ENCODE data around the gene METTL16.

Gene METTL16

DNA sequence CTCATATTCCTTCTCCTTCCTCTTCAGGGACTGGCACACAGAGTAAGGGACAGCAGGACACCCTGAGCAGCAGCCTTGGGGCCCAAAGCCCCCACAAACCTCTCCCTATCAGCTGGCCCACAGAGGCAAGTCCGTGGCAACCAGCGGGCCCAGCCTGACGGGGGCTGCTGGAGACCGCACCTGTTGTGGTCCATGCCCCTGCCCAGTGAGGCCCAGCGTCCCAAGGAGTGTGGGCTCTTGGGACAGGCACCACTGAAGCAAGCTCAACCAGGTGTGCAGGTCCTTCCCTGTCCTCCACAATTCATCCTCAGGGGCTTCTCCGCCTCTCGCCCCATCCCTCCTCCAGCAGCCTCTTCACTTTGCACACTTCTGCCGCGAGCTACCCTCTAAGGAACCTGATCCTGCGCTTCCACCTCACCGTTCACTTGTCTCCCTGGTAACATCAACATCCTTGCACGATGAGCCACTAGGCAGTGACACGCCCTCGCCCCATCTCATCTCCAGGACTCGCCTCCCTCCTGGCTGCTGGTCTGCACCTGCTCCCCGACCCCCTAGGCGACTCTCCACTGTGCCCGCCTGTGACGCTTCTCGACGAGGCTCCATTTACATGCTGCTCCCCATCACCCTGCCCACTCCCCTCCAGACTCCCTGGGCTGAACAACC, 123.5 kb downstream of the METTL16 start:
- no peak for DNase-seq (ENCODE audit: low read depth, low spot score)
- H3K4me3 ChIP-seq (ENCODE audit: low read length): no peak overlapping the region

DNA sequence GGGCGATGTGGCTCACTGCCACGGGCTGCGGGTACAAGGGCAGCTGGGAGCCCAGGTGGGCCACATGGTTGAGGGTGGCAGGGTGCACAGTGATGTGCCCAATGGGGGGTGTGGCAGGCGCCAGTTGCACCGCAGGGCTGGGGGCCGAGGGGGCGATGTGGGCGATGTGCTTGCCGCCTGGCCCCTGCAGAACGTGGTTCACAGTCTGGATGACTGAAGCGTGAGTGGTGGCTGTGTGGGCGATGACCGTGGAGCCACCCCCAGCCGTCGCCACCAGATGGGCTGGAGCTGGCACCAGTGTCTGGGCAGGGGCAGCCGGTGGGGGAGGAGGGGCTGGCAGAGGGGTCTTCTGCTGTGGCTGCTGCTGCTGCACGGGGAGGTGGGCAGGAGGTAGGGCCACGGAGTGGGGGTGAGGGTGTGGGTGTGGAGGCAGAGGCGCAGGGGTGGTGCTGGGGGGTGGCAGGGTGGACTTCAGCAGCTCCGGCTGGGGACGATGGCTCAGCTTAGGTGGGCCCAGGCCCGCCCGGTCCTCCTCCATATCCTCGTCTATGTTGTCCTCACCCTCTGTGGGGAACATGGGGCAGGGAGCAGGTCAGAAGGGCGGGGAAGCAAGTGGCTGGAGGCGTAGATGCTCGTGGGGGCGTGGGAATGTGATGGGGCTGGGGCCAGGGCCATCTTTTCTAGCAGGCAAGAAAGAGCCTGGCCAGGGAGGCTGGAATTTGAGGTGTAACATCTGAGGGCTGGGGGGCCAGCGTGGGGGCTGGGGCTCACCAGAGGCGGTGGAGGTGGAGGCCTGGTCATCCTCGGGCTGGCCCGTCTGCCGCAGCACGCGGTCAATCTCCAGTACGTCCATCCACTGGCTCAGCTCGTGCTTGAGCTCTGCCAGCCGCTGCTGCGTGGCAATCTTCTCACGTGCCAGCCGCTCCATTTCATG, 124.3 kb downstream of the METTL16 start:
- DNase-seq (ENCODE audit: low read depth, low spot score): no peak
- H3K4me3 ChIP-seq (ENCODE audit: low read length): no peak overlapping the region

DNA sequence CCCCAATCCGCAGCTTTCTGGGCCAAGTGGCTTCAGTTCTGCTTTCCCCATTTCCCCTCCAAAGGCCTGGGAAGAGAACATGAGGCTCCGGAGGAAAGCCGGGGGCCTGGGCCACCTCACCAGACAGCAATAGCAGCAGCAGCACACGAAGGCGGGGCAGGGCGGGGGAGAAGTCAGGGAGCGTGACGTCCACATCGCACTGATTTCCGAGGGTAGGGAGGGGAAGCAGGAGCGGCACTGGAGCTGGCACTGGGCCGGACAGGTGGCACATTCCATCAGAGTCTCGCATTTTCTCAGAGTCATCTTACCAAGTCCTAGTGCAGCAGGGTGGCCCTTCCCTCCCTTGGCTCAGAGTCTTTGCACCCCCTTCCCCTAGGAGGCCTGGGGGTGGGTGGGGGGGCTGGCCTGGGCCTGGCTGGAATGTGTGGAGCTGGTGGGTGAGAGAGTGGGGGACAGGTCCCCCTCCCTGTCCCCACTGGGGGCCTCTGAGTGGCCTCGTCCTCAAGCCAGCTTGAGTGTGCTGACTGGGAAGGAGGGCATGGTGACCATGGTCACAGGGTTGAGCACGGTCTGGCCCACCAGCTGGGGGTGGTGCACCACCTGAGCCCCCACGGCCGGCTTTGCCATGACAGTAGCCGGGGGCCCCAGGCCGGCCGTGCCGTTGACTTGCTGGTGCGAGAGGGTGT, 125.1 kb downstream of the METTL16 start:
- H3K4me3 ChIP-seq (ENCODE audit: low read length): no peak overlapping the region
- DNase-seq (ENCODE audit: low read depth, low spot score): no peak

DNA sequence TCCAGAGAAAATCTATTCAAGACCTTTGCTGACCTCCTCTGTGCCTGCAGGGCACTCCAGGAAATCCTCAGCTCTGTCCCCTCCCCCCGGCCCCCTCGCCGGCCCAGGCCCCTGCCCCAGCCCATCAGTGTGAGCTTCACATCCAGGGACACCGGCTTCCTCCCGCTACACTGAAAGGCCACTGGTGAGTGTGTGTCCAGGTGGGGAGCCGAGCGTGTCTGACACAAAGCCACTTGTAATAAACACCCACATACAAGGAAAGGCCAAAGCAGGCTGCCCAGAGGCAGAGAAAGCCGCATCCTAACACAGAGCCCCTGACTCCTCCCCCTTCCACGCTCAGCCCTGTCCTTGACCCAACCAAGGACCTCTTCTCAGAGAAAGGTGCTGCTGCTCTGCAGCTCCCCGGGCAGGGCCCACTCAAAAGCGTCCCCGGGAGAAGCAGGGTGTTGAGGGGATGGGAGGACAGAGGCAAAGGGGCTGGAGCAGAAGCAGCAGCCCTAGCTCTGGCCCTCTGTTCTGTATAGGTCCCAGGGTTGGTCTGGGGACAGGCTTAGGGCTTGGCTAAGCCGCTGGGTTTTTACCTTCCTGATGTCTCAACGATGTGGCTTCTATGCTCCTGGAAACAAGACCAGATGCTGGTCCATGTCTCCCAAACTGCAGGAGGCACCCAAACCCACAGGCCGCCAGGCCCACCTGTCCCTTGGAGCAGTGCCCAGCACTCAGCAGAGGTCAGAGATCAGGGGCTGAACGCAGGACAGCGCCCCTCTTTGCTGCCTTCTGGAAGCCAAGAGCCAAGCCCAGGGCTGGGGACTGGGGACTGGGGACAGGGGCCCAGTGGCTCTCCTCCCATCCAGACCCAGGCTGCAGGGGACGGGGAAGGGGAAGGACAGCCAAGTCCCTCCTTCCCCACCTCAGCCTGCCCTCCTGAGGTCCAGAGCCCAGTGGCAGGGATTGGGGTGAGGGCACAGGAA, 126.2 kb downstream of the METTL16 start:
- no peak for DNase-seq (ENCODE audit: low read depth, low spot score)
- H3K4me3 ChIP-seq (ENCODE audit: low read length): no peak overlapping the region

DNA sequence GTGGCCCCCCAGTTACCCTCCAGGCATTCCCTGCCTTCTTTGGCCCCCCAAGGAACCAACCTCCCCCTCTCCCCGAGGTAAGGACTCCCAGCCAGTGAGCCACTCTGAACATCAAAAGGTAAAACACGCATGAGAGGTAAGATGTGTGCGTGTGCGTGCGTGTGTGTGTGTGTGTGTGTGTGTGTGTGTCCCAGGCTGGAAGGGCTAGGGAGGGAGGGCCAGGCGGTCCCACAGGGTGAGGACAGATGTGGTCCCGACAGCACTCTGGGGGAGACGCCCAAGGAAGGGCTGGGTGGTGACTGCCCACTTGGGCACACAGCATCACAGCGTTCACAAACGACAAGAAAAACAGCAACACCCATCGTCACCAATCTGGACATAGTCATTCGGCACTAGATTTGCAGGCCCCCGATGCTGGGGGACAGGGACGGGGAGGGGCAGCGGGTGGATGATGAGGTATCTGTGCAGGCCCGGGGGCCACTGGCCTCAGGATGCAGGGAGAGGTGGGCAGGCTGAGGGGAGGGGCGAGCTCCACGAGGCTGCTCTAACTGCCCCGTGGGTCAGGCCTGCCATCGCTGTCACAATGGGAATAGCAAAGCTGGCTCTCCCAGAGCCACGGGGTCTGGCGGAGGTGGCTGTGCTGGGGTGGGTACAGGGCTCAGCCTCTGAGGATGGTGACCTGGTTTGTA, 127.1 kb downstream of the METTL16 start:
- no peak for DNase-seq (ENCODE audit: low read depth, low spot score)

DNA sequence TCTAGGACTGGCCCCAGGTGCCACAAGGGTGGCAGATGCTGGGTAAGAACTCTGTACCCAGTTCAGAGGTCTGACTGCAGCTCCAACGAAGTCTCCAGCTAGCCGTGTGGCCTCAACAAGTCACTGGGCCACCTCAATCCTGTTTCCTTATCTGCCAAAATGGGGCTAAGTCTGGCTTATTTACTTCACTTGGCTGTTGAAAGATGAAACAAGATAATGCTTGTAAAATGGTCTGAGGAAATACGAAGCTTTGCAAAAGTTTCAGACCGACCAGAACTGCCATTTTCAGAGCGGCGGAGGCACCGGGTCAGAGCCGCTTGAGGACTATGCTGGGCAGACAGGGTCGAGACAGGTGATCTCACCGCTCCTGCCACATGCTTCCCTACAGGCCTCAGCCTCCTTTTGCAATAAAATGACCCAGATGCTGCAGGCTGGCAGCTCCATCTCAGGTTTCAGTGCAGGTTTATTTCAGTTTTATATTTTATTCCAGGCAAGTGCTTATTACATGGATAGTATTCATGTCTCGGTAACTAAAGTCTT, 128.0 kb downstream of the METTL16 start:
- DNase-seq (ENCODE audit: low read depth, low spot score): no peak
- no peak overlapping the region for H3K4me3 ChIP-seq (ENCODE audit: low read length)

More for the DNA sequence above, 127.1 kb downstream of the METTL16 start:
- no peak overlapping the region for H3K4me3 ChIP-seq (ENCODE audit: low read length)

DNA sequence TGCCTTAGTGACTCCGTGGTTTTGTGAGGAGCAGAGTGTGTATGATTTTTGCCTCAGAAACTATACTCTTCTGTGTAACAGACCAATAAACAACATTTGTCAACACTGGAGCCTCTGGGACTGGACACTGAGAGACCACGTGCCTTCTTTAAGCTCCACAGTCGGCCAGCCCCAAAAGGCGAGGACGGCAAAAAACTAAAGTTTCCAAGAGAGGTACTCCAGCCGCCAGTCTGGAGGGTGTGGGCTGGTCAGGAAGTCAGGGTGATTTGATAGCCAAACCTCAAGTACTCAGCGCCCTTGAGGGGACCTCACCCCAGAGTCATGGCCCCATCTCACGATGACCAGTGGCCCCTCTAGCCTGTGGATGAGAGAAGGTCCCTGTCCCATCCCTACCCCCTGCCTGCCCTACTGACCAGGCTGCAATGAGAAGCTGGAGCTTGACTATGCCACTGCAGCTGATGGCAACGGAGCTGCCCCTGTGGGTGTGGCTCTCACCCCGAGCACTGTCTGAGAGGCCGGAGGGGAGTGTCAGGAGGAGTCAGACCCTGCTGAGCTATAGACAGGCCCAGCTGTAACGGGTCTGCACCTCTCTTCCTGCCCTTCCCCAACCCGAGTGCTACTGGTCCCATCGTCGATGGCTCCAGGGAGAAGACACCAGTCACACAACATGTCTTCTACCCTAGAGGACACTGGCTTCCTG, 130.6 kb downstream of the METTL16 start:
- no peak overlapping the region for H3K4me3 ChIP-seq (ENCODE audit: low read length)
- no peak for DNase-seq (ENCODE audit: low read depth, low spot score)

DNA sequence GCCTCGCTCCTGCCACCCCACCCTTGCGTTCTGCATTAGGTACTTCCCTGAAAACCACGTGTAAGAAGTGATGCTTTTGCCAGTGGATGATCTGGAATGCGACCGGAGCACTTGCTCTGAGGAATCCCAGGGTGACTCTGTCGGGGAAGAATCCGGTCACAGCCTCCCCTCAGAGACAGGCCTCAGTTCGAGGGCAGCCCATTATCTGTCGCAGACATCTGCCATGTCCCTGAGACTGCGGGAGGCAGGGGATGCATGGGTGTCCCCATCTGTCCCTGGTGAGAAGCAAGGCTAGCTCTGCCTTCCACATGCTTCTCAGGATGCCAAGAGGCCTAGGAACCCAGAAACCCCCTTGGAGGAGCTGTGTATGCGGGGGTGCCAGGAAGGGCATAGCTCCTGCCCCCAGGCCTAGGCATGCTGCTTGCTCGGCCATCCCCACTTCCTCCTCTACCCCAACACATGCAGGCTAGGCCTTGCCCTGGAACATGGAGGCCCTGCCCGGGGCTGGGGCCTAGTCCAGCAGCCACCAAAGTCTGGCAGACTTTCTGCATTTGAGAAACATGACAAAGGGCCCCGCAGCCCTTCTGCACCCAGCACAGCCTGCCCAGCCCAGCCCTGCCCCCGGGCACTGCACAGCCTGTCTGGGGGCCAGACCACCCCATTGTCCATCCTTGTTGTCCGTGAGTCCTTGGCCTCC, 131.3 kb downstream of the METTL16 start:
- H3K4me3 ChIP-seq (ENCODE audit: low read length): no peak overlapping the region
- DNase-seq (ENCODE audit: low read depth, low spot score): no peak

DNA sequence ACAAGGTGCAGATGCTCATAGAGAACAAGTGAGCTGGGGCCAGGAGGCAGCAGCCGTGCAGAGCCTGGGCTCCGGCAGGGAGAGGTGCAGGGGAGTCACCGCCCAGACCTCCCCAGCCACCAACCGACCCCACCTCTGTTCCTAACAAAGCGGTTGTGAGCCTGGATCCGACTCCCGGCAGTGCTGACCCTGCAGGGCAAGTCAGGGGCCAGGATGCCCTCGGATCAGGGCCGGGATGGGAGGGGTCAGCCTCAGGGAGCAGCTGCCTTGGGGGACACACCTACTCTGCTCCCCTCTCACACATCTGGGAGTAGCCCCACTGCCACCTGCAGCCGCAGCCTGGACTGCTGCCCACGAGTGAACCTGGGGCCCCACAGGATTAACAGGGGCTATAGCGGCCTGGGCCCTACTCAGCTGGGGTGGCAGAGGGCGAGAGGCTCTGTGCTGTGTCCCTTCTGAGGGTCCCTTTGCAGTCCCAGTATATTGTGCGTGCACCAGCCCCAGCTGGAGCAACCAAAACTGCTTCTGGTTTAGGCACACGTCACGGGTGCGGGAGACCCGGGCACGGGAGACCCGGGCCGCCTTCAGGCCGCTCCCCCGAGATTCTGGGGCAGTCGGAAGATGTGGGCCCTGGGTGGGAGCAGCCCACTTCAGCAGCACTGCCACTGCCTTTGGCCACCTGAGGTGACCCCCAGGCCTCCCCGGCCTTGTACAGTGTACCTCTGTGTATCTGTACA, 132.0 kb downstream of the METTL16 start:
- no peak overlapping the region for H3K4me3 ChIP-seq (ENCODE audit: low read length)
- DNase-seq (ENCODE audit: low read depth, low spot score): no peak

DNA sequence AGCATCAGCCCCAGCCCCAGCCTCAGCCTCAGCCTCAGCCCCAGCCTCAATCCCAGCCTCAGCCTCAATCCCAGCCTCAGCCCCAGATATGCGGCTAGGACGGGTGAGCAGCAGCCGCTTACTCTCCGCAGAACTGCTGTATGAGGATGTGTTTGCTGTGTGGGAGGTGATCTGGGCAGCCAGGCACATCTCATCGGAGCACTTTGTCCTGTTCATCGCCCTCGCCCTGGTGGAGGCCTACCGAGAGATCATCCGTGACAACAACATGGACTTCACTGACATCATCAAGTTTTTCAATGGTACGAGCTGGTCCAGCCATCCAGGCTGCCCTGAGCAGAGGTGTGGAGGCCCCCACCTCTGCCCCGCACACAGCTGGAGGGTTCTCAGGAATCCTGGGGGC, 132.8 kb downstream of the METTL16 start:
- H3K4me3 ChIP-seq (ENCODE audit: low read length): no peak overlapping the region
- DNase-seq (ENCODE audit: low read depth, low spot score): no peak

DNA sequence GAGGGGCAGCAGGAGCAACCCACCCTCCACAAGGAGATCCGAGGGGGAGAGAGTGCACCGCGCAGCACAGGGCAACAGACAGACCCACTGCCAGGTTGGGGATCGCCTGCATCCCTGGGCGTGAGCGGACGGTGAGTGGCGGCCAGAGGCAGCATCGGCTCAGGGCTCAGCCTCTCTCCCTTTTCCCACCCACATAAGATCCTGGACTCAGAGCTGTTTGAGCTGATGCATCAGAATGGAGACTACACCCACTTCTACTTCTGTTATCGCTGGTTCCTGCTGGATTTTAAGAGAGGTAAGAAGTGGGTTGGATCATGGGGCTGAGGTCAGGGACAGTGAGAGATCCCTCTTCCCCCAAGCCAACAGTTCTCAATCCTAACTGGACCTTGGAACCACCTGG, 134.0 kb downstream of the METTL16 start:
- no peak for DNase-seq (ENCODE audit: low read depth, low spot score)
- H3K4me3 ChIP-seq (ENCODE audit: low read length): no peak overlapping the region

DNA sequence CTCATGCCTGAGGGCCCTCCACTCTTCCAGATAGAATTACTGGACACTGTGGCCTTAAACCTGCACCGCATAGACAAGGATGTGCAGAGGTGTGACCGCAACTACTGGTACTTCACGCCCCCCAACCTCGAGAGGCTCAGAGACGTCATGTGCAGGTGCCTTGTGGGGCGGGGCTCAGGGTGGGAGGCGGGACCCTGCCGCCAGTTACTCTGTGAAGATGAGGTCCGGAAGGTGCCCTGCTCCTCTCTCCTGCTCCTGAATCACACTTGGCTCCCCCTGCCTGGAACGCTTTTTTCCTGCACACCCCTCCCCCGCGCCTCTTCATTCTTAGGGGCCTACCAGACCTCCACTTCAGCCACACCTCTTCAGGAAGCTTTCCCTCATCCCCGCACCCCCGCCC, 135.6 kb downstream of the METTL16 start:
- no peak overlapping the region for H3K4me3 ChIP-seq (ENCODE audit: low read length)
- DNase-seq (ENCODE audit: low read depth, low spot score): no peak

DNA sequence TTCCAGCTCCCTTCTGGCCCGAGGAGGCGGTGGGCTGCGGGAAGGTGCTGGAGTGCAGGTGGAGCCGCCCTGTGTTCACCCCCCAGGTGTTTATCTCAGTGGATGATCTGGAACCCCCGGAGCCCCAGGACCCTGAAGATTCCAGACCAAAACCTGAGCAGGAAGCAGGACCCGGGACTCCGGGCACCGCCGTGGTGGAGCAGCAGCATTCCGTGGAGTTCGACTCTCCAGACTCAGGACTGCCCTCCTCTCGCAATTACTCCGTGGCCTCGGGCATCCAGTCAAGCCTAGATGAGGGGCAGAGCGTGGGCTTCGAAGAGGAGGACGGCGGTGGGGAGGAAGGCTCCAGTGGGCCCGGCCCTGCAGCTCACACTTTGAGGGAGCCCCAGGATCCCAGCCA, 136.3 kb downstream of the METTL16 start:
- H3K4me3 ChIP-seq (ENCODE audit: low read length): no peak overlapping the region
- DNase-seq (ENCODE audit: low read depth, low spot score): no peak

DNA sequence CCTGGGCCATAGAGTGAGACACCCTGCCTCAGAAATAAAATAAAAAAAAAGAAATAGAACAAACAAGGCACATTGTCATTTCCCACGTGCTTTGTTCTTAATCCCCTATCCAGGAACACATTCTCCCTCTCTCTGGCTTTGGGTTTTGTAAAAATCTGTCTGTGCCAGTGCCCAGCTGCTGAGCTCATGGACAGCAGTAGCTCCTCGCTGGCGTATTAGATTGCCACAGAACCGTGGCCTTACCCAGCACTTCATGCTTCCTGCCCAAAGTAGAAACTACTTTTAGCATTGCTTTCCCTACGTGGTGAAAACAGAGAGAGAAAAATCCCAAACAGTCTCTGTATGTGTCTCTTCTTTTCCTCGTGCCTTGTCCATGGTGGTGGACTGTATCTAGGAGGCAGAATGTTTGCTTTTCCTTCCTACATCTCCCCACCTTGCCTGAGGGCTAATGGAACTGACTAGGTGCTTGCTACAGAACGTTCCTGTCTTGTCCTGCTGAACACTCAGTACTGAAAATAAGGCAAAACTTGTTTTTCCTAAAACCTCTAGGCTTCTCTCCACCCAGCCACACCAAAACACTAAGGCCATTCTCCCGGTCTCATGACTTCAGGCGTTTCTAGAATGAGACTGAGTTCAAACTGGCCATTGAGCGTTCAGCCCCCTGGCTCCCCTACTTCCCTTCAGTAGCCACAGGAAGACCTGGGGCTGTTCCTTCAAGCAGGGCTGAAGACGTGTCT, 137.0 kb downstream of the METTL16 start:
- DNase-seq (ENCODE audit: low read depth, low spot score): no peak
- no peak overlapping the region for H3K4me3 ChIP-seq (ENCODE audit: low read length)

DNA sequence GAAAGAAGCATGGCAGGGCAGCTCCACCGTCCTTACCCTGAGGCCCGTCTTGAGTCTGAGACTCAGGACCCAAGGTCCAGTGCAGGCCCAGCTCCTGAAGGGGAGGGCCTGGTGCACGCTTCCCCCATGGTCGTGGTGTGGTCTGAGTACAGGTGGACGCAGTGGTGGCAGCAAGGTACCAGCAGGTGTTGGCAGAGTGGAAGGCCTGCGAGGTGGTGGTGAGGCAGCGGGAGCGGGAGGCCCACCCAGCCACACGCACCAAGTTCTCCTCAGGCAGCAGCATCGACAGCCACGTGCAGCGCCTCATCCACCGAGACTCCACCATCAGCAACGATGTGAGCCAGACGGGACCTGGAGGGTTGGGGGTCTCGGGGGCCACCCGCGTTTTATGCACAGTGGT, 138.5 kb downstream of the METTL16 start:
- DNase-seq (ENCODE audit: low read depth, low spot score): no peak

DNA sequence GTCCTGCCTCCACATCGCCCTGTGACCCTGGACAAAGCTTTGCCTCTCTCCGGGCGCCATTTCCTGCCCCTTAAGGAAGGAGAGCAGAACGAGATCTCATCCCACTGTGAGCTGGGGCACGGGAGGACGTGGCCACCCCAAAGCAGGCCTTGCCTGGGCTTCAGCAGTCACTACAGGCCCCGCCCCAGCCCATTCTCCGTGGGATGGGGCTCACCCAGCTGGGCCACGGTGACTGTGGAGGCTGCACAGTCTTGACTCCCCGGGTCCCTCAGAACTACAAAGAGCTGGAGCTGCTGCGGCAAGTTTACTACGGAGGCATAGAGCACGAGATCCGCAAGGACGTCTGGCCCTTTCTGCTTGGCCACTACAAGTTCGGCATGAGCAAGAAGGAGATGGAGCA, 139.0 kb downstream of the METTL16 start:
- no peak for DNase-seq (ENCODE audit: low read depth, low spot score)

More for the DNA sequence above, 138.5 kb downstream of the METTL16 start:
- H3K4me3 ChIP-seq (ENCODE audit: low read length): no peak overlapping the region

More for the DNA sequence above, 139.0 kb downstream of the METTL16 start:
- H3K4me3 ChIP-seq (ENCODE audit: low read length): no peak overlapping the region

Data from Jurkat, Clone E6-1 (cell line).